OCI-LY1 (cell line): ENCODE measurements around the gene AP3D1.

Source experiments
- H2AFZ ChIP-seq: fragments of 200-600 bp; sonication (generic), shearing (Covaris generic); 2 replicates; pipeline ENCODE4 v1.6.0; 2014; ENCODE audit warnings: antibody characterized with exemption, mild to moderate bottlenecking, low read length
- H3F3A ChIP-seq: fragments of 200-600 bp; sonication (generic), shearing (Covaris generic); 2 replicates; pipeline ENCODE4 v1.6.0; 2014; ENCODE audit warnings: mild to moderate bottlenecking, antibody characterized with exemption, low read length, moderate library complexity; ENCODE audit not compliant: insufficient read depth
- H3K27ac ChIP-seq: fragments of 200-600 bp; sonication (generic); 2 replicates; pipeline ENCODE4 v1.5.1; 2014; ENCODE audit warnings: low read length, mixed run types, mild to moderate bottlenecking, low read depth; ENCODE audit not compliant: poor library complexity, severe bottlenecking
- H3K27me3 ChIP-seq: fragments of 200-600 bp; sonication (generic); 2 replicates; pipeline ENCODE4 v1.6.0; 2014; ENCODE audit warnings: antibody characterized with exemption, mild to moderate bottlenecking, low read length, moderate library complexity; ENCODE audit not compliant: insufficient read depth
- H3K36me3 ChIP-seq: fragments of 200-600 bp; sonication (generic); 2 replicates; pipeline ENCODE4 v1.6.1; 2014; ENCODE audit warnings: mild to moderate bottlenecking, antibody characterized with exemption, low read length, moderate library complexity, mixed read lengths; ENCODE audit not compliant: insufficient read depth
- H3K4me1 ChIP-seq: fragments of 200-600 bp; sonication (generic); 2 replicates; pipeline ENCODE4 v1.5.1; 2014; ENCODE audit warnings: mild to moderate bottlenecking, low read length, moderate library complexity; ENCODE audit not compliant: insufficient read depth, severe bottlenecking
- H3K4me2 ChIP-seq: fragments of 200-600 bp; sonication (generic), shearing (Covaris generic); 2 replicates; pipeline ENCODE4 v1.6.1; 2014; ENCODE audit warnings: low read length
- H3K4me3 ChIP-seq: fragments of 200-600 bp; sonication (generic); 2 replicates; pipeline ENCODE4 v1.5.1; 2014; ENCODE audit warnings: low read length, low read depth, mild to moderate bottlenecking, mixed read lengths; ENCODE audit not compliant: poor library complexity, severe bottlenecking
- H3K79me2 ChIP-seq: fragments of 200-600 bp; shearing (Covaris generic); 2 replicates; pipeline ENCODE4 v1.6.1; 2016; ENCODE audit warnings: mixed run types, low read length, mixed read lengths; ENCODE audit not compliant: insufficient read depth
- H3K9ac ChIP-seq: fragments of 200-600 bp; sonication (generic), shearing (Covaris generic); 2 replicates; pipeline ENCODE4 v1.6.1; 2014; ENCODE audit warnings: mild to moderate bottlenecking, low read length, mixed read lengths
- H3K9me2 ChIP-seq: fragments of 200-600 bp; sonication (generic), shearing (Covaris generic); 2 replicates; pipeline ENCODE4 v1.6.1; 2014; ENCODE audit warnings: low read depth, mild to moderate bottlenecking, low read length, mixed read lengths
- H3K9me3 ChIP-seq: fragments of 200-600 bp; shearing (Covaris generic); 2 replicates; pipeline ENCODE4 v1.6.1; 2014; ENCODE audit warnings: low read length, mixed read lengths
- H4K20me1 ChIP-seq: fragments of 200-600 bp; sonication (generic), shearing (Covaris generic); 2 replicates; pipeline ENCODE4 v1.6.0; 2016; ENCODE audit warnings: mild to moderate bottlenecking, low read length; ENCODE audit not compliant: insufficient read depth
- CTCF ChIP-seq: fragments of 200-600 bp; sonication (generic), shearing (Covaris generic); IDR thresholded peaks from 2 replicates; pipeline ENCODE4 v1.5.1; 2017; ENCODE audit warnings: mild to moderate bottlenecking, antibody characterized with exemption, low read length, moderate library complexity, mixed read lengths
- EZH2 ChIP-seq: fragments of 200-600 bp; sonication (generic), shearing (Covaris generic); IDR thresholded peaks from 2 replicates; pipeline ENCODE4 v1.8.0; 2017; ENCODE audit warnings: borderline replicate concordance, mixed run types, mild to moderate bottlenecking, antibody characterized with exemption, low read length, moderate library complexity, mixed read lengths

AP3D1 gene

GRCh38 chr19:2108251-2109016, 42.9 kb downstream of the AP3D1 start:
- Histone ChIP-seq H2AFZ (no peak overlapping the region), H4K20me1 (no peaks in the 10 kb centered on the region), H3K27me3 (no peaks in the 10 kb centered on the region), H3K4me2 (no peak overlapping the region), H3K9ac (no peak overlapping the region), H3F3A (no peaks in the 10 kb centered on the region), H3K9me3 (no peaks in the 10 kb centered on the region), H3K4me1 (no peaks in the 10 kb centered on the region), H3K4me3 (no peak overlapping the region), H3K27ac (no peak overlapping the region), H3K79me2 (no peaks in the 10 kb centered on the region), H3K36me3 (peaks cover 45% of the 10 kb centered on the region), H3K9me2 (no peaks in the 10 kb centered on the region)
- no peak for TF ChIP-seq EZH2
- TF ChIP-seq CTCF: no peak

GRCh38 chr19:2103045-2103707, 48.2 kb downstream of the AP3D1 start:
- peaks cover 46% of the 10 kb centered on the region for H3K36me3 ChIP-seq
- no peaks in the 10 kb centered on the region for H3F3A ChIP-seq
- TF ChIP-seq CTCF: no peak
- no peak for TF ChIP-seq EZH2

GRCh38 chr19:2101417-2102335, 49.7 kb downstream of the AP3D1 start:
- H2AFZ ChIP-seq: no peak overlapping the region
- H3F3A ChIP-seq: no peaks in the 10 kb centered on the region
- no peaks in the 10 kb centered on the region for H3K9me3 ChIP-seq
- H3K4me1 ChIP-seq: peaks cover 12% of the 10 kb centered on the region
- H3K9me2 ChIP-seq: no peaks in the 10 kb centered on the region
- H3K27me3 ChIP-seq: no peaks in the 10 kb centered on the region
- no peak overlapping the region for H3K27ac ChIP-seq
- TF ChIP-seq EZH2 (no peak), CTCF (no peak)
- no peak overlapping the region for H3K4me3 ChIP-seq
- no peaks in the 10 kb centered on the region for H4K20me1 ChIP-seq
- no peak overlapping the region for H3K4me2 ChIP-seq
- H3K79me2 ChIP-seq: no peaks in the 10 kb centered on the region
- H3K9ac ChIP-seq: no peak overlapping the region
- H3K36me3 ChIP-seq: peaks cover 34% of the 10 kb centered on the region

More at GRCh38 chr19:2103045-2103707, 48.2 kb downstream of the AP3D1 start:
- Histone ChIP-seq H3K27me3 (no peaks in the 10 kb centered on the region), H3K27ac (no peak overlapping the region), H3K9me3 (no peaks in the 10 kb centered on the region), H3K9ac (no peak overlapping the region), H3K79me2 (no peaks in the 10 kb centered on the region), H3K4me3 (no peak overlapping the region), H3K4me1 (no peaks in the 10 kb centered on the region), H3K4me2 (no peak overlapping the region), H2AFZ (no peak overlapping the region), H3K9me2 (no peaks in the 10 kb centered on the region), H4K20me1 (no peaks in the 10 kb centered on the region)
